Panc1 (cell line): ENCODE measurements around the gene ZNF287. TPM values are rescaled to one million over a fixed set of nuclear protein-coding genes. Genes with fewer than 3 reads are reported as not detected.

Experiments
- ATAC-seq: fragments of 200-7000 bp; cut with Tn5 transposase; 2 replicates; pipeline ENCODE4 v1.9.1; 2020; ENCODE audit warnings: mild to moderate bottlenecking, moderate library complexity
- BruUV-seq: library from RNA; stranded (reverse); fragments of 400-500 nt; replicated peaks from 2 replicates; lab custom pipeline; 2021; lab: Mats Ljungman, UMichigan
- CTCF ChIA-PET: fragments of 300-600 bp; sonication (Branson Sonifier 250); formaldehyde crosslinking; loops from one replicate; lab custom pipeline; 2022; ENCODE audit warnings: antibody characterized with exemption; lab: Charles Lee
- POLR2A ChIA-PET: fragments of 300-600 bp; sonication (Branson Sonifier 250); formaldehyde crosslinking; loops from one replicate; lab custom pipeline; 2022; ENCODE audit warnings: antibody characterized with exemption; lab: Charles Lee
- DNase-seq: peaks from one replicate; pipeline ENCODE4 v3.0.0-alpha.2; 2010; ENCODE audit warnings: low read depth, low spot score
- H3K27ac ChIP-seq: 2 replicates; pipeline ENCODE4 v1.5.1; 2011; ENCODE audit warnings: mild to moderate bottlenecking, low read length, inconsistent platforms
- H3K27me3 ChIP-seq: fragments of 200-500 bp; sonication (Bioruptor generic); 2 replicates; pipeline ENCODE4 v1.6.0; 2014; ENCODE audit warnings: low read length, inconsistent platforms; ENCODE audit not compliant: control insufficient read depth, insufficient read depth
- H3K36me3 ChIP-seq: fragments of 200-500 bp; sonication (Bioruptor generic); 2 replicates; pipeline ENCODE4 v1.5.1; 2014; ENCODE audit warnings: inconsistent platforms, mild to moderate bottlenecking, low read length, moderate library complexity; ENCODE audit not compliant: control insufficient read depth, insufficient read depth
- H3K4me1 ChIP-seq: 2 replicates; pipeline ENCODE4 v1.5.1; 2011; ENCODE audit warnings: inconsistent platforms, mild to moderate bottlenecking, low read length, moderate library complexity; ENCODE audit not compliant: control insufficient read depth, insufficient read depth
- H3K4me3 ChIP-seq, 2 experiments: 2 replicates each; pipeline ENCODE4 v1.5.1; 2011 to 2012; ENCODE audit warnings: low read depth in 2 of 2, low read length in 2 of 2, mild to moderate bottlenecking in 2 of 2, inconsistent platforms in 1 of 2, moderate library complexity in 1 of 2
- H3K9me3 ChIP-seq: fragments of 200-500 bp; sonication (Bioruptor generic); 2 replicates; pipeline ENCODE4 v1.5.1; 2014; ENCODE audit warnings: low read depth, mild to moderate bottlenecking, inconsistent platforms, low read length, moderate library complexity; ENCODE audit not compliant: control insufficient read depth, insufficient read depth
- POLR2AphosphoS5 ChIP-seq: IDR thresholded peaks from 2 replicates; pipeline ENCODE4 v1.6.1; 2012; ENCODE audit warnings: mild to moderate bottlenecking, low read depth, low read length, moderate library complexity
- REST ChIP-seq, 2 experiments: IDR thresholded peaks; 2 replicates each; pipeline ENCODE4 v1.6.1; 2011 to 2012; ENCODE audit warnings: low read depth in 2 of 2, control low read depth in 1 of 2, low read length in 1 of 2, mild to moderate bottlenecking in 1 of 2, moderate library complexity in 1 of 2; ENCODE audit not compliant: insufficient read depth in 1 of 2
- SIN3A ChIP-seq: IDR thresholded peaks from 2 replicates; pipeline ENCODE4 v1.6.1; 2012; ENCODE audit warnings: low read depth, mild to moderate bottlenecking, low read length, moderate library complexity, borderline replicate concordance; ENCODE audit not compliant: insufficient read depth
- TCF7L2 ChIP-seq: IDR thresholded peaks from 2 replicates; pipeline ENCODE4 v1.6.1; 2011; ENCODE audit warnings: mild to moderate bottlenecking, low read depth, low read length, inconsistent platforms
- in situ Hi-C: cut with HindIII; loops from 2 replicates; pipeline ENCODE4 v1.10.0; 2016; ENCODE audit warnings: low sequenced_read_pairs, low pct_unique_long_range_greater_than_20kb
- intact Hi-C: fragments of 100-400 bp; cut with micrococcal nuclease; formaldehyde crosslinking; loops from one replicate; pipeline ENCODE4 v1.10.0; 2022; ENCODE audit not compliant: unreplicated experiment
- total RNA-seq: library from RNA; stranded (reverse); gene quantifications from one replicate; pipeline ENCODE4 v1.2.1, GENCODE V29; 2021; ENCODE audit not compliant: unreplicated experiment
- TF ChIP-seq, protein P1 (sequence below): fragments of 450-650 bp; IDR thresholded peaks from 2 replicates; pipeline ENCODE4 v1.5.1; 2017; ENCODE audit warnings: mild to moderate bottlenecking

The ZNF287 gene
- total RNA-seq, 1 experiment from 2014 or later, result 12.3 TPM

- POLR2A ChIA-PET, result no interaction called here
Observed at GRCh38 chr17:16529906-16530305, 39.1 kb downstream of the ZNF287 start.

DNA sequence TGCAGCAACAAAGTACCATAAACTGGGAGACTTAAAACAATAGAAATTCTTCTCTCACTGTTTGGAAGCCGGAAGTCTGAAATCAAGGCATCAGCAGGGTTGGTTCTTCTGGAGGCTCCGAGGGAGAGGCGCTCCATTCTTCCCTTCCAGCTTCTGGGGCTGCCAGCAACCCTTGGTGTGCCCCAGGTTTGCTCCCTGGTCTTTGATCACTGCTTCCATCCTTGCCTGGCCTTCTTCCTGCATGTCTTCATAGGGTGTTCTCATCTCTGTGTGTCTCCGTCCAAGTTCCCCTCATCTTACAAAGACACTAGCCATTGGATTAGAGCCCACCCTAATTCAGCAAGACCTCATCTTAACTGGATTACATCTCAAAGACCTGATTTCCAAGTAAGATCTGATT lies 41.7 kb downstream of the ZNF287 start:
- POLR2A ChIA-PET, result no interaction called here
- Histone ChIP-seq H3K4me3 (no peak overlapping the region), H3K4me1 (no peaks in the 10 kb centered on the region), H3K27ac (no peak overlapping the region), H3K36me3 (no peaks in the 10 kb centered on the region), H3K9me3 (no peaks in the 10 kb centered on the region), H3K27me3 (no peaks in the 10 kb centered on the region)
- BruUV-seq, result no TSS peak
- intact Hi-C loops, result no loop called here
- TF ChIP-seq SIN3A (no peak), REST (IDR thresholded peaks at IDR 0.05; ENCODE audit: insufficient read depth in 1 of 2, low read depth in 2 of 2, low read length in 1 of 2) (no peak), POLR2AphosphoS5 (no peak), TCF7L2 (no peak)
- TF ChIP-seq, protein P1, sequence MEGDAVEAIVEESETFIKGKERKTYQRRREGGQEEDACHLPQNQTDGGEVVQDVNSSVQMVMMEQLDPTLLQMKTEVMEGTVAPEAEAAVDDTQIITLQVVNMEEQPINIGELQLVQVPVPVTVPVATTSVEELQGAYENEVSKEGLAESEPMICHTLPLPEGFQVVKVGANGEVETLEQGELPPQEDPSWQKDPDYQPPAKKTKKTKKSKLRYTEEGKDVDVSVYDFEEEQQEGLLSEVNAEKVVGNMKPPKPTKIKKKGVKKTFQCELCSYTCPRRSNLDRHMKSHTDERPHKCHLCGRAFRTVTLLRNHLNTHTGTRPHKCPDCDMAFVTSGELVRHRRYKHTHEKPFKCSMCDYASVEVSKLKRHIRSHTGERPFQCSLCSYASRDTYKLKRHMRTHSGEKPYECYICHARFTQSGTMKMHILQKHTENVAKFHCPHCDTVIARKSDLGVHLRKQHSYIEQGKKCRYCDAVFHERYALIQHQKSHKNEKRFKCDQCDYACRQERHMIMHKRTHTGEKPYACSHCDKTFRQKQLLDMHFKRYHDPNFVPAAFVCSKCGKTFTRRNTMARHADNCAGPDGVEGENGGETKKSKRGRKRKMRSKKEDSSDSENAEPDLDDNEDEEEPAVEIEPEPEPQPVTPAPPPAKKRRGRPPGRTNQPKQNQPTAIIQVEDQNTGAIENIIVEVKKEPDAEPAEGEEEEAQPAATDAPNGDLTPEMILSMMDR, result no peak
- in situ Hi-C loops, result no loop called here
- CTCF ChIA-PET, result interaction anchor here (0.6 kb wide), 1 partner anchor 54 kb away, joined by 5 read pairs; no protein-coding TSS in a partner anchor
- ATAC-seq (no peak), DNase-seq (no peak)

More at GRCh38 chr17:16529906-16530305, 39.1 kb downstream of the ZNF287 start:
- DNase-seq (no peak), ATAC-seq (no peak)
- Histone ChIP-seq H3K4me3 (no peak overlapping the region), H3K9me3 (no peaks in the 10 kb centered on the region), H3K27ac (no peak overlapping the region), H3K4me1 (no peaks in the 10 kb centered on the region; the same call in 1 of the 2 replicates), H3K27me3 (no peaks in the 10 kb centered on the region), H3K36me3 (no peaks in the 10 kb centered on the region)
- in situ Hi-C loops (no loop called here), intact Hi-C loops (no loop called here)
- CTCF ChIA-PET, result interaction anchor here (0.6 kb wide), 2 partner anchors 55 to 222 kb away, joined by 3 to 4 read pairs; no protein-coding TSS in a partner anchor
- no TSS peak for BruUV-seq
- TF ChIP-seq REST (IDR thresholded peaks at IDR 0.05; ENCODE audit: insufficient read depth in 1 of 2, low read depth in 2 of 2, low read length in 1 of 2), result no peak
- TF ChIP-seq, protein P1, result no peak
- TF ChIP-seq TCF7L2, result no peak
- TF ChIP-seq POLR2AphosphoS5, result no peak
- TF ChIP-seq SIN3A, result no peak
